K562 (cell line): Measurements from ENCODE around the gene CLEC2L.

ENCODE experiments used
- CHD1 ChIP-seq: fragments of 200-600 bp; sonication (generic); IDR thresholded peaks from one replicate; pipeline ENCODE4 v1.6.1; 2012; ENCODE audit warnings: mild to moderate bottlenecking, moderate library complexity, low read length, inconsistent platforms
- CTBP1 ChIP-seq: fragments of 450-650 bp; IDR thresholded peaks from 2 replicates; pipeline ENCODE4 v1.6.1; 2016; ENCODE audit warnings: borderline replicate concordance
- CTCF ChIP-seq, 3 experiments: IDR thresholded peaks in 2 of 3; conservative IDR thresholded peaks in 1 of 3; 2 replicates each; pipeline ENCODE4 v1.5.1; 2011 to 2012; ENCODE audit warnings: low read length in 3 of 3, mild to moderate bottlenecking in 3 of 3, control low read depth in 2 of 3, improper control_type of control experiment in 1 of 3, inconsistent platforms in 1 of 3, low read depth in 1 of 3, mixed read lengths in 1 of 3, moderate library complexity in 1 of 3; ENCODE audit not compliant: insufficient read depth in 2 of 3
- HNRNPH1 ChIP-seq: fragments of 200-400 bp; formaldehyde crosslinking; optimal IDR thresholded peaks from 2 replicates; pipeline ENCODE3; 2017; ENCODE audit warnings: low read depth, mild to moderate bottlenecking, low read length, moderate library complexity
- KLF16 ChIP-seq: IDR thresholded peaks from 2 replicates; pipeline ENCODE4 v1.6.1; 2016; ENCODE audit warnings: antibody characterized with exemption
- MXI1 ChIP-seq: IDR thresholded peaks from 2 replicates; pipeline ENCODE4 v1.6.1; 2011; ENCODE audit warnings: low read depth, mild to moderate bottlenecking, improper control_type of control experiment, low read length
- PHF20 ChIP-seq: fragments of 450-650 bp; IDR thresholded peaks from 2 replicates; pipeline ENCODE4 v1.6.1; 2018; ENCODE audit not compliant: partially characterized antibody
- POLR2A ChIP-seq: fragments of 450-650 bp; conservative IDR thresholded peaks from 2 replicates; pipeline ENCODE4 v1.6.1; 2016

- TF ChIP-seq MXI1 (no peak), PHF20 (no peak), CTBP1 (no peak), POLR2A (no peak), CTCF (IDR thresholded peaks at IDR 0.05 in 2 of 3, conservative IDR thresholded peaks at IDR 0.05 in 1 of 3; ENCODE audit: insufficient read depth in 2 of 3, low read depth in 1 of 3, low read length in 3 of 3) (no peak), KLF16 (no peak), HNRNPH1 (no peak), CHD1 (no peak)
Measured at GRCh38 chr7:139492293-139492692, 31.2 kb upstream of the CLEC2L start.
